ENCODE data around the gene ZSCAN1. TPM values are rescaled to one million over a fixed set of nuclear protein-coding genes. Genes with fewer than 3 reads are reported as not detected.

Gene ZSCAN1
- total and polyA plus RNA-seq, 2 of the 4 experiments (the other 2 are of a cell fraction): not detected

- ChIA-PET POLR2A (ENCODE audit: unreplicated experiment) (no interaction called here), CTCF (no interaction called here)
- peaks cover 85% of the 10 kb centered on the region for H3K9me3 ChIP-seq (ENCODE audit: control insufficient read depth, insufficient read depth, low read length)
- no peak overlapping the region for H4K8ac ChIP-seq (ENCODE audit: low read depth in 2 of 2, low read length in 2 of 2)
- WGBS, 2 experiments (ENCODE audit: extremely low coverage in 2 of 2, insufficient read length in 1 of 2): 87% methylated on average over 3 of the region's 23 CpGs; no CpG with 5 or more reads in 1 of the 2 experiments
- H3K9ac ChIP-seq (ENCODE audit: low read depth, low read length): no peak overlapping the region
- TF ChIP-seq SMC3 (IDR thresholded peaks at IDR 0.05; ENCODE audit: low read depth, low read length) (no peak), RCOR1 (IDR thresholded peaks at IDR 0.05; ENCODE audit: insufficient replicate concordance, low read length) (no peak)
- no peak overlapping the region for H3K4me3 ChIP-seq (ENCODE audit: insufficient read depth, low read depth, low read length)
- no peak overlapping the region for H4K91ac ChIP-seq (ENCODE audit: insufficient read depth, low read depth, low read length)
- no peak overlapping the region for H2AFZ ChIP-seq (replicated peaks; ENCODE audit: low read length, poor library complexity)
- no peak overlapping the region for H2BK20ac ChIP-seq (ENCODE audit: low read depth, low read length)
- H3K14ac ChIP-seq (replicated peaks; ENCODE audit: low read depth, low read length): no peak overlapping the region
- H3K18ac ChIP-seq (ENCODE audit: low read depth, low read length): no peak overlapping the region
- H3K79me1 ChIP-seq (ENCODE audit: low read depth in 1 of 2, low read length in 2 of 2): no peaks in the 10 kb centered on the region
- DNase-seq: no peak
- BruUV-seq (replicated peaks): no TSS peak
- ATAC-seq (ENCODE audit: low read depth): no peak
- in situ Hi-C loops (cut with MboI; ENCODE audit: low sequenced_read_pairs) (no loop called here), intact Hi-C loops (cut with micrococcal nuclease) (no loop called here), dilution Hi-C loops (cut with HindIII; ENCODE audit: low sequenced_read_pairs, unreplicated experiment) (no loop called here)
- no peaks in the 10 kb centered on the region for H3K9me1 ChIP-seq (ENCODE audit: insufficient read depth, low read length)
- no peak overlapping the region for H3K56ac ChIP-seq (ENCODE audit: extremely low read depth, insufficient read depth, low read length)
- peaks cover 35% of the 10 kb centered on the region for H3K36me3 ChIP-seq (ENCODE audit: control insufficient read depth, insufficient read depth, low read length)
- H2AK5ac ChIP-seq (ENCODE audit: low read depth, low read length): no peak overlapping the region
- H2AK9ac ChIP-seq (replicated peaks; ENCODE audit: low read depth, low read length, poor library complexity): no peak overlapping the region
- no peak overlapping the region for H2BK5ac ChIP-seq (ENCODE audit: low read depth, low read length, poor library complexity, severe bottlenecking)
- no peaks in the 10 kb centered on the region for H4K20me1 ChIP-seq (ENCODE audit: insufficient read depth, low read length)
- H3K27me3 ChIP-seq (ENCODE audit: control insufficient read depth, insufficient read depth, low read length): no peaks in the 10 kb centered on the region
- H3K4me1 ChIP-seq (ENCODE audit: control insufficient read depth, insufficient read depth, low read length): no peaks in the 10 kb centered on the region
- H2BK120ac ChIP-seq (ENCODE audit: low read depth, low read length): no peak overlapping the region
- H2BK15ac ChIP-seq (ENCODE audit: low read depth, low read length): no peak overlapping the region
- H4K5ac ChIP-seq (ENCODE audit: low read depth, low read length): no peak overlapping the region
- no peak overlapping the region for H3K4ac ChIP-seq (ENCODE audit: low read depth, low read length)
- H3K23ac ChIP-seq (ENCODE audit: low read depth, low read length): no peak overlapping the region
- no peak overlapping the region for H3K27ac ChIP-seq (ENCODE audit: insufficient read depth, low read length)
- no peak overlapping the region for H3K4me2 ChIP-seq (ENCODE audit: low read depth, low read length)
Observed at GRCh38 chr19:58086825-58087710, 53.2 kb downstream of the ZSCAN1 start.
